Measurements from ENCODE around the gene RAP1GAP2.

- TF ChIP-seq CTCF (IDR thresholded peaks at IDR 0.05) (no peak), RCOR1 (IDR thresholded peaks at IDR 0.05; ENCODE audit: low read length) (no peak), GABPA (IDR thresholded peaks at IDR 0.05; ENCODE audit: low read depth) (no peak), MEF2A (IDR thresholded peaks at IDR 0.05; ENCODE audit: borderline replicate concordance, low read depth) (no peak), RXRA (IDR thresholded peaks at IDR 0.05; ENCODE audit: borderline replicate concordance, low read depth) (no peak), TAF1 (IDR thresholded peaks at IDR 0.05; ENCODE audit: borderline replicate concordance, low read depth, low read length) (no peak), NFIC (IDR thresholded peaks at IDR 0.05; ENCODE audit: borderline replicate concordance) (no peak), FOXM1 (IDR thresholded peaks at IDR 0.05; ENCODE audit: low read depth) (no peak), EZH2phosphoT487 (IDR thresholded peaks at IDR 0.05; ENCODE audit: borderline replicate concordance, low read depth) (no peak)
- TF ChIP-seq, protein P1, sequence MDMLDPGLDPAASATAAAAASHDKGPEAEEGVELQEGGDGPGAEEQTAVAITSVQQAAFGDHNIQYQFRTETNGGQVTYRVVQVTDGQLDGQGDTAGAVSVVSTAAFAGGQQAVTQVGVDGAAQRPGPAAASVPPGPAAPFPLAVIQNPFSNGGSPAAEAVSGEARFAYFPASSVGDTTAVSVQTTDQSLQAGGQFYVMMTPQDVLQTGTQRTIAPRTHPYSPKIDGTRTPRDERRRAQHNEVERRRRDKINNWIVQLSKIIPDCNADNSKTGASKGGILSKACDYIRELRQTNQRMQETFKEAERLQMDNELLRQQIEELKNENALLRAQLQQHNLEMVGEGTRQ (IDR thresholded peaks at IDR 0.05; ENCODE audit: borderline replicate concordance, low read depth, low read length), result no peak
These were observed 209.5 kb downstream of the RAP1GAP2 start for GRCh38 chr17:3005696-3006095.

Measured in SK-N-SH (cell line).